ENCODE measurements around the gene PTPRO.

Gene PTPRO

GRCh38 chr12:15556411-15557102 is 234.2 kb downstream of the PTPRO start:
- no peak for DNase-seq

GRCh38 chr12:15558915-15559528 is 236.7 kb downstream of the PTPRO start:
- DNase-seq: no peak

GRCh38 chr12:15561396-15561795 is 239.1 kb downstream of the PTPRO start:
- DNase-seq: no peak

- DNase-seq: no peak
Observed at GRCh38 chr12:15562263-15562662, 240.0 kb downstream of the PTPRO start.

- peak in 2 of 51 donors; percentile 5 to 10 for DNase-seq
Observed at GRCh38 chr12:15563663-15564062, 241.4 kb downstream of the PTPRO start.

- no peak for DNase-seq
Observed at GRCh38 chr12:15574353-15574752, 252.0 kb downstream of the PTPRO start.

- DNase-seq: no peak
Observed at GRCh38 chr12:15575671-15576541, 253.6 kb downstream of the PTPRO start.

- no peak for DNase-seq
Observed at GRCh38 chr12:15580431-15580830, 258.1 kb downstream of the PTPRO start.

GRCh38 chr12:15581006-15581405 is 258.7 kb downstream of the PTPRO start:
- DNase-seq: no peak

GRCh38 chr12:15583804-15584203 is 261.5 kb downstream of the PTPRO start:
- no peak for DNase-seq

- peak in 8 of 51 donors; percentile 4 to 52 (median 25) for DNase-seq
Observed at GRCh38 chr12:15584366-15585041, 262.2 kb downstream of the PTPRO start.

GRCh38 chr12:15589328-15590032 is 267.2 kb downstream of the PTPRO start:
- DNase-seq: no peak

GRCh38 chr12:15590180-15590826 is 268.0 kb downstream of the PTPRO start:
- peak in 25 of 51 donors; percentile 3 to 89 (median 33) for DNase-seq

GRCh38 chr12:15591811-15592210 is 269.5 kb downstream of the PTPRO start:
- DNase-seq: no peak

- no peak for DNase-seq
Observed at GRCh38 chr12:15592934-15593333, 270.6 kb downstream of the PTPRO start.

GRCh38 chr12:15596174-15596573 is 273.9 kb downstream of the PTPRO start:
- DNase-seq: no peak

- no peak for DNase-seq
Observed at GRCh38 chr12:15597125-15597830, 275.0 kb downstream of the PTPRO start.

- DNase-seq: peak in 2 of 51 donors; percentile 3 to 13
Observed at GRCh38 chr12:15599266-15600037, 277.1 kb downstream of the PTPRO start.
